COLO829 (cell line): ENCODE results near the gene PPP1R12A.
"Not testable (repeated sequence)": the region's sequence is repeated elsewhere in the genome, so short reads cannot be mapped to it uniquely, and the experiment has no call there.

Experiments
- DNase-seq: peaks from one replicate; pipeline ENCODE4 v3.0.0; 2012; ENCODE audit warnings: low spot score

PPP1R12A gene

DNA sequence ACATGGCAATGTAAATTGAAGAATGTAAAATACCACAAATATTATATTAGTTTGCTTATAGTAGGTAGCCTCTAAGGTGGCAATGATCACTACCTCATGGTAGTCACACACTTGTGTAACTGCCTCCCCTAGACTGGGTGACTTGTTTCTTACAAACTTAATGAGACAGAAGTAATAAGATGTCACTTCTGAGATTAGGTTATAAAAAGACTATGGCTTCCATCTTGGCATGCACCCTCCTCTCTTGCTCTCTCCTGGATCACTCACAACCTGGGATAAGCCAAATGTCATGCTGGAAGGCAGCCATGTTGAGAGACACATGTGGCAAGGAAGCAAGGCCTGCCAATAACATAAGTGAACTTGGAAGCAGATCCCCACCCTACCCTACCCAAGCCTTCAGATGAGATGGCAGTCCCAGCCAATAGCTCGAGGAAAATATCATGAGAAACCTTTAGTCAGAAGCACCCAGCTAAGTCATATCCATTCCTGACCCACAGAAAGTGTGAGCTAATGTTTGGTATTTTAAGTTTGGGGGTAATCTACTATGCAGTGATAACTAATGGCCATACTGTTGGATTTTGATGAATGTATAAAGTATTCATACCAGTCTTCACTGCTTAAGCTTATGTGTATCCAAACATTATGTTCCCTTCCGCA lies 43.3 kb downstream of the PPP1R12A start:
- no peak for DNase-seq

DNA sequence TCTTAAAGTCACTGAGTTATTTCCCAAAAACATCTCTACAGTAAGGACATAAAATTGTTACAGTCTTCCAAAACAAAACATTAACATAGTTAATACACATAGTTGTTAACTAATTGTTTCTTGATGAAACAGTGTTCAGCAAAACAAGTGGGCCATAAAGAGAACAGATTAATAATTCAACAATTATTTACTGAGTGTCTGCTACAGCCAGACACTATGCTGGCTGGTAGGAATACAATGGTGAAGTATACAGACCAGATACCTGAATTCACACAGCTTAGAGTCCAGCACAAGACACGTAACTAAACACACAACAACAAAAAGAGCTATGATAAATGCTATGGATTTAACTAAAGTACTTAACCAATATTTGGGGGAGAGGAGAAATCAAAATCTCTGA lies 47.0 kb downstream of the PPP1R12A start:
- no peak for DNase-seq

DNA sequence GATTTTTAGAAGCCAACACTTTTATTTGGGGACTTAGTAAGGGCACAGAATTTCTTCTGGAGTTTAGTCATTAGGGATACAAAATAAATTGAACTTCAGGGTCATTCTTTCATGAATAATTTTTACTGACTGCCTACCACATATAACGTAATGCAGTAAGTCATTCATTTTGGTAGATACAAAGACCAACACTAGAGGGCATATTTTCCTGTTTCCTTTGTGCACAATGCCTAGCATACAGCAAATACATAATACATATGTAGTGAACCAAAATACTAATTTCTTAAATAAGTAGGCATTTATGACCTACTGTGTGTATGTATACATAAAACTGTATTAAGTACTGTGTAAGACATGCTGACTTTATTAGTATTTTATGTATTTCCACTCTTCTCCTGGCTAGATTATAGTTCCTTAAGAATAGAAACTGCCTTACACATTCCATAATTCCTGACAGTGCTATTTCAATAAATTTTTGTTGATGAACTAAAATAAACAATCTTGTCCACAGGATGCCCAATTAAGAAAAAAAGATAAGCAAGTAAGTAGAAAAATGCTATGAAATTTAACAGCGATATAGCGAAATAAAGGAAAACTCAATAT lies 47.9 kb downstream of the PPP1R12A start:
- peak; percentile 8 for DNase-seq

GRCh38 chr12:79885911-79886490 lies 48.9 kb downstream of the PPP1R12A start:
- DNase-seq: no peak

DNA sequence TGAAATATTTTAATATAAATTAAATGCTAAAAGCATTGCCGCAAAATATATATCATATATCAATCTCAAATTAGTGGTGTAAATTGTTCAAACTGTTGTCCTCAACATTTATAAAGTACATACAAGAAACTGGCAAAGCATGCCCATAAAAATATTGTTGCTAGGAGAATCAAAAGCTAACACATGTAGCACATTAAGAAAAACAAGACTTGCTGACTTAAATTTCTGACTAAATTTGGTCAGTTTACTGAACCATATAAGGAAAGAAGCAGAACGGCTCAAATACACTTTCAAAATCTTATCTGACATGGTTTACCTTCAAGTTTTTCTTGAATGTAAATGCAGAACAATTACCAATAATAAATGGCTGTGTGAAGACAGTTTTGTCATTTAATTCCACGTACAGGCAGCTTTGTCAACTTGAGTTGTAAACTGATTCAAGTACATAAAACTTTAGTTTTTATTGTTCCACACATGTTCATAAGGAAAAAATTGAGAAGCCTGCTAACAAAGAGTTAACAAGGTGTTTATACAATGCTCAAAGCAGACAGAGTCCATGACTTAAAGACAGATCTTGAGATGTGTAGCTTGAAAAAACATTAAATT lies 50.4 kb downstream of the PPP1R12A start:
- no peak for DNase-seq

GRCh38 chr12:79883216-79883615 lies 51.7 kb downstream of the PPP1R12A start:
- DNase-seq: no peak

GRCh38 chr12:79881351-79881750 lies 53.5 kb downstream of the PPP1R12A start:
- no peak for DNase-seq

DNA sequence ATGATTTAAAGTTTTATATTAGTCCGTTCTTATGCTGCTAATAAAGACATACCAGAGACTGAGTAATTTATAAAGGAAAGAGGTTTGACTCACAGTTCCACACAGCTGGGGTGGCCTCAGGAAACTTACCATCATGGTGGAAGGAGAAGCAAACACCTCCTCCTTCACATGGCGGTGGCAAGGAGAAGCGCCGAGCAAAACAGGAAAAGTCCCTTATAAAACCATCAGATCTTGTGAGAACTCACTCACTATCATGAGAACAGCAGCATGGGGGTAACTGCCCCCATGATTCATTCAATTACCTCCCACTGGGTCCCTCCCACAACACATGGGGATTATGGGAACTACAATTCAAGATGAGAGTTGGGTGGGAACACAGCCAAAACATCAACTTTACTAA lies 56.4 kb downstream of the PPP1R12A start:
- not testable (repeated sequence) for DNase-seq

DNA sequence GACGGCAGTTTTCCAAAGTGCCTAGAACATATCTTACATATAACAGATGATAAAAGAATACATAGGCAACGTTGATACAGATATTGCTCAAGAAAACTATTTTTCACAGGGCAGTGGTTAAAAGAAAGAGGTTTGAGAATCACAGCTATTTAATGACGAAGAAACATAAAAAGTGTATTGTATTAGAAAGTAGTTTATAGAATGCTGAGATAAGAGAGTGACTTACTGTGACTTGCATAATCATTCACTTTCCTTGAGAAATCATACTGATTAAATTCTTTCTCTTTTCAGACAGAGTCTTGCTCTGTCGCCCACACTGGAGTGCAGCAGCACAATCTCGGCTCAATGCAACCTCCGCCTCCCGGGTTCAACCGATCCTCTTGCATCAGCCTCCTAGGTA lies 57.7 kb downstream of the PPP1R12A start:
- DNase-seq: no peak

DNA sequence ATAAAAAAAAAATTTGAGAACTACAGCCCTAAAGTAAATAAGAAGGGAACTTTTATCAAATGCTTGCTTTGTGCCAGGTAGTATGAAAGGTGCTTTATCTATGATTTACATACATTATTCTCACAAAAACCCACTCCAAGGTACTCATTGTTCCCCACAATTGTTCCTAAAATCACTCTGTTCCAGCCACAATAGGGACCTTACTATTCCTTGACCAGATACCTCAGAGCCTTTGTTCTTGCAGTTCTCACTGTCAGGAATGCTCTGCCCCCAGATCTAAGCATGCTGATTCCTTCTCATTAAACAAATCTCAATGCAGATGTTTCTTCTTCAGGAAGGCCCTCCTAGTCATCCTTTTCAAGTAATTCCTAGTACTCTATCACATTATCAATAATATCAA lies 60.2 kb downstream of the PPP1R12A start:
- DNase-seq: no peak

GRCh38 chr12:79873201-79873600 lies 61.7 kb downstream of the PPP1R12A start:
- no peak for DNase-seq

GRCh38 chr12:79871621-79872020 lies 63.3 kb downstream of the PPP1R12A start:
- DNase-seq: no peak

DNA sequence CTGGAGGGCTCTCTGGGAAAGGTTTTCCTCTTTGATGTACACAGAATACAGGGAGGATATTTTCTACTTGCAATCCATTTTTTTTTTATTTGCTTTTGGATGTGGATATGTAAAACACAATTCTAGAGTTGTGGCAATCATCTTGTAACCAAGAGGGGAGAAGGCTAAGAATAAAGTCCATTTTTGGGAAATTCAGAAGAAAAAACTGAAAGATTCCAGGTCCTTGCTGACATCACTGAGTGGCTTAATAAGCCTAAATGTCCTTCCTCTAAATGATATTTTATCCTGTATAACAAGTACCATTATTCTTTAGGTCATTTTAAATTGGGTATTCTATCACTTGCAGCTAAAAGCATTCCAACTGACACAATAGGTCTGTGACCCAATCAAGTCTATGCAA lies 64.0 kb downstream of the PPP1R12A start:
- no peak for DNase-seq

DNA sequence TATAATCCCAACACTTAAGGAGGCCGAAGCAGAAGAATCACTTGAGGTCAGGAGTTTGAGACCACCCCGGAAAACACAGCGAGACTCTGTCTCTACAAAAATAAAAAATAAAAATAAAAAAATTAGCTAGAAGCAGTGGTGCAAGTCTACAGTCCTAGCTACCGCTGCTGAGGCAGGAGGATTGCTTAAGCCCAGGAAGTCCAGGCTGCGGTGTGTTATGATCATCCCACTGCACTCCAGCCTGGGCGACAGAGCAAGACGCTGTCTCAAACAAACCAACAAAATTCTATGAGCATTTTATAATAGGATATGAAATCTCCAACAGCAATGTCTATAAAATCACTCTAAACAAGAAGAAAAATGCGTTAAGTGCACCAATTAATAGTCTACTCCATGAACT lies 75.3 kb downstream of the PPP1R12A start:
- DNase-seq: no peak

- no peak for DNase-seq
Observed at GRCh38 chr12:79858518-79858917, 76.4 kb downstream of the PPP1R12A start.

GRCh38 chr12:79857675-79858074 lies 77.2 kb downstream of the PPP1R12A start:
- no peak for DNase-seq

DNA sequence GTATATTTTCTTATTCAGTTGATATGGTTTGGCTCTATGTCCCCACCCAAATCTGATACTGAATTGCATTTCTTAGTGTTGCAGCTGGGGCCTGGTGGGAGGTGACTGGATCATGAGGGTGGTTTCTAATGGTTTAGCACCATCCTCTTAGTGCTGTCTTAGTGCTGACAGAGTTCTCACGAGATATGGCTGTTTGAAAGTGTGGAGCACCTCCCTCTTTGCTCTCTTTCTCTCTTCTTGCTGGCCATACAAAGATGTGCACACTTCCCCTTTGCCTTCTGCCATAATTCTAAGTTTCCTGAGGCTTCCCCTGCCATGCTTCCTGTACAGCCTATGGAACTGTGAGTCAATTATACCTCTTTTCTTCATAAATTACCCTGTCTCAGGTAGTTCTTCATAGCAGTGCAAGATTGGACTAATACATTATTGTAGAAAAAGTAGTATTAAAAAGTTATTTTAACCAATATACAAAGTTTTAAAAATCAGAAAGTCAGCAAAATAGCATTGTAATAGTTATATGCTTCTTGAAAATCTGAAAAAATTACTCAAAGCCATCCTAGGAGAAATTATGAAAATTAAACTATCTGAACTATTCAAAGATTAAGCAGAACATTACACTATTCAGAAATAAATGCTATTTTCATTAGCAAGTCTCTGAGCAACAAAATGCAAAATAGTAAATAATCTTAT lies 84.1 kb downstream of the PPP1R12A start:
- DNase-seq: no peak

GRCh38 chr12:79848339-79848738 lies 86.6 kb downstream of the PPP1R12A start:
- DNase-seq: no peak

DNA sequence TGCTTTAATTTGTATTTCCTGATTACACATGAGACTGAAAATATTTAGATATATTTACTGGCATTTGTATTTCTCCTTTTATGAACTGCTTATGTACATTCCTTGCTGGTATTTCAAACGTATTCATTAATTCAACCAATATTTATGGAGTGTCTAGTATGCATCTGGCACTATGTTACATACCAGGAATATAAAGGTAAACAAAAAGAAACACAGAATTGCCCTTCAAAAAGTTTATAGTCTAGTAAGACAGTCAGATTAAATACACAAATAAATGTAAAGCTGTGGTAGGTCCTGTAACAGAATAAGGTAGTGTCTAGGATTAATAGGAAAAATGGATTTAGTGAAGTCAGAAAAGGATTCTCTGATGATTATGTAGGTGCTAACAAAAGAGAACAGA lies 87.5 kb downstream of the PPP1R12A start:
- no peak for DNase-seq

DNA sequence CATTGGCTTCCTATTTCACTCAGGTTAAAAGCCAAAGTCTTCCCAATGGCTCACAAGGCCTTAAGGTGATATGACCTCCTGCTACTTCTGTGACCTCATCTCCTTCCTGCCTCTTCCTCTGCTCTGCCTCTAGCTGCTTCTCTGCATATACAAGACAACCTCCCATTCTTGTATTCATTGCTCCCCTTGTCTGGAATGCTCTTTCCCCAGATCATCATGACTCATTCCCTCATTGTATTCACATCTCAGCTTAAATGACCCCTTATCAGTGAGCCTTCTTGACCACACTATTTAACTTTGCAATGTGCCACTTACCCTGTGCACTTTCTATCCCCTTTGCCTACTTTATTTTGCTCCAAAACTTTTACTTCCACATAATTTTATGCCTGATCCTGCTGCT lies 90.2 kb downstream of the PPP1R12A start:
- DNase-seq: peak; percentile 69

GRCh38 chr12:79843978-79844377 lies 90.9 kb downstream of the PPP1R12A start:
- no peak for DNase-seq

GRCh38 chr12:79842630-79843029 lies 92.3 kb downstream of the PPP1R12A start:
- DNase-seq: no peak

DNA sequence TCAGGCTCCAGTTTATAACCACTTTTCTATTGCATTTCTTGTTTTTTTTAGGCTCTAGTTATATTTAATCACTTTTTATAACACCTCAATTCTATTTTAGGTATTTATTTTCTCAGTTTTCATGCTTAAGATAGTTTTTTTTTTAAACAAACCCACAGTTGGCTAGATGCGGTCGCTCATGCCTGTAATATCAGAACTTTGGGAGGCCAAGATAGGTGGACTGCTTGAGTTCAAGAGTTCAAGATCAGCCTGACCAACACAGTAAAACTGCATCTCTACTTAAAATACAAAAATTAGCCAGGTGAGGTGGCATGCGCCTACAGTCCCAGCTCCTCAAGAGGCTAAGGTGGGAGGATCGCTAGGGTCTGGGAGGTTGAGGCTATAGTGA lies 93.0 kb downstream of the PPP1R12A start:
- DNase-seq: no peak
